Lower lobe of right lung (tissue), 2 donors: ENCODE measurements around the gene SPRING1. TPM values are rescaled to one million over a fixed set of nuclear protein-coding genes. Genes with fewer than 3 reads are reported as not detected.
A peak's percentile ranks its signal among the peaks of the same experiment; 100 is the strongest.
"Not testable (repeated sequence)": the region's sequence is repeated elsewhere in the genome, so short reads cannot be mapped to it uniquely, and the experiment has no call there.

ENCODE experiments used
- ATAC-seq, 2 donors: fragments of 200-7000 bp; cut with Tn5 transposase; one replicate each; pipeline ENCODE4 v1.9.1; 2020 to 2022; ENCODE audit warnings: mild to moderate bottlenecking in 2 of 2, moderate library complexity in 2 of 2
- DNase-seq: peaks from one replicate; pipeline ENCODE4 v3.0.0-alpha.2; 2020
- H3K27ac ChIP-seq: fragments of 200-600 bp; one replicate; pipeline ENCODE4 v1.8.0; 2022
- H3K27me3 ChIP-seq: fragments of 200-600 bp; one replicate; pipeline ENCODE4 v1.8.0; 2022; ENCODE audit warnings: low read depth
- H3K36me3 ChIP-seq: fragments of 200-600 bp; one replicate; pipeline ENCODE4 v1.8.0; 2022; ENCODE audit warnings: mild to moderate bottlenecking
- H3K4me1 ChIP-seq: fragments of 200-600 bp; one replicate; pipeline ENCODE4 v1.8.0; 2022
- H3K4me3 ChIP-seq: fragments of 200-600 bp; one replicate; pipeline ENCODE4 v1.8.0; 2022; ENCODE audit warnings: mild to moderate bottlenecking
- H3K9me3 ChIP-seq: fragments of 200-600 bp; one replicate; pipeline ENCODE4 v1.8.0; 2022
- intact Hi-C: fragments of 100-400 bp; cut with DNase I; formaldehyde crosslinking; loops from one replicate; pipeline ENCODE4 v1.11.0; 2022
- total RNA-seq: library from RNA; stranded (reverse); fragmentation: NEBNext Ultra II Directional; extraction: Animal tissue kit (Norgen Biotek cat#: 25700); gene quantifications from one replicate; pipeline ENCODE4 v1.2.1, GENCODE V29; 2021
- TF ChIP-seq, protein P1 (sequence below): fragments of 200-600 bp; IDR thresholded peaks from one replicate; pipeline ENCODE4 v1.8.0; 2022; ENCODE audit warnings: antibody characterized with exemption, mild to moderate bottlenecking
- donor health status: DM: no; HTN: yes; CAD: no; lungs with severe emphysema.

Gene SPRING1
- total RNA-seq, 1 donor from 2014 or later: 84.3 TPM

DNA sequence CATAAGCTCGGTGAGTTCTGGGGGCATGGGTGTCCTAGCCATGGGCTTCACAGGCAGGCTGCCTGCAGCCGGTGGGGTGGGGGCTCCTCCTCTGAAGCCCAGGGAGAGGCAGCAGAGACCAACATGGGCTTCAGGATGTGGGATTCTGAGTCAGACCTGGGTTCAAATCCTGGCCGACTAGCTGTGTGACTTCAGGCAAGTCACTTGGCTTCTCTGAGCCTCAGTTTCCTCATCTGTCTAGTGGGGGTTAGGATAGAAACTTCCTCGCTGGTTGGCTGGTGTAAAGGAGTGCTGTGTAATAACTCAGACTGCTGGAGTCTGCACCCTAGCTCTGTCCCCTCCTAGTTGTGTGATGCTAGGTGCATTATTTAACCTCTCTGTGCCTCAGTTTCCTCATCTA is 12.4 kb upstream of the SPRING1 start:
- H3K36me3 ChIP-seq: no peaks in the 10 kb centered on the region
- intact Hi-C loops: no loop called here

DNA sequence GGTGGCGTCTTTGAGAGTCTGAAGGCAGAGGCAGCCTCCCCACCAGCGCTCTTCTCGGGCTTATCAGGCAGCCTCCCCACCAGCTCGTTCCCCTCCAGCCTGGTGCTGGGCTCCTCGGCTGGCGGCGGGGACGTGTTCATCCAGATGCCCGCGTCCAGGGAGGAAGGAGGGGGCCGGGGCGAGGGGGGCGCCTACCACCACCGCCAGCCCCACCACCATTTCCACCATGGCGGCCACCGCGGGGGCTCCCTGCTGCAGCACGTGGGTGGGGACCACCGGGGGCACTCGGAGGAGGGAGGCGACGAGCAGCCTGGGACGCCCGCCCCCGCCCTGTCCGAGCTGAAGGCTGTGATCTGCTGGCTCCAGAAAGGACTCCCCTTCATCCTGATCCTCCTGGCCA is 12.0 kb upstream of the SPRING1 start:
- no peaks in the 10 kb centered on the region for H3K36me3 ChIP-seq
- no peaks in the 10 kb centered on the region for H3K9me3 ChIP-seq
- H3K27me3 ChIP-seq: no peaks in the 10 kb centered on the region
- DNase-seq: no peak
- intact Hi-C loops: no loop called here
- no peak overlapping the region for H3K4me3 ChIP-seq
- H3K27ac ChIP-seq: no peak overlapping the region
- TF ChIP-seq, protein P1, sequence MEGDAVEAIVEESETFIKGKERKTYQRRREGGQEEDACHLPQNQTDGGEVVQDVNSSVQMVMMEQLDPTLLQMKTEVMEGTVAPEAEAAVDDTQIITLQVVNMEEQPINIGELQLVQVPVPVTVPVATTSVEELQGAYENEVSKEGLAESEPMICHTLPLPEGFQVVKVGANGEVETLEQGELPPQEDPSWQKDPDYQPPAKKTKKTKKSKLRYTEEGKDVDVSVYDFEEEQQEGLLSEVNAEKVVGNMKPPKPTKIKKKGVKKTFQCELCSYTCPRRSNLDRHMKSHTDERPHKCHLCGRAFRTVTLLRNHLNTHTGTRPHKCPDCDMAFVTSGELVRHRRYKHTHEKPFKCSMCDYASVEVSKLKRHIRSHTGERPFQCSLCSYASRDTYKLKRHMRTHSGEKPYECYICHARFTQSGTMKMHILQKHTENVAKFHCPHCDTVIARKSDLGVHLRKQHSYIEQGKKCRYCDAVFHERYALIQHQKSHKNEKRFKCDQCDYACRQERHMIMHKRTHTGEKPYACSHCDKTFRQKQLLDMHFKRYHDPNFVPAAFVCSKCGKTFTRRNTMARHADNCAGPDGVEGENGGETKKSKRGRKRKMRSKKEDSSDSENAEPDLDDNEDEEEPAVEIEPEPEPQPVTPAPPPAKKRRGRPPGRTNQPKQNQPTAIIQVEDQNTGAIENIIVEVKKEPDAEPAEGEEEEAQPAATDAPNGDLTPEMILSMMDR: no peak
- peak in 1 of 2 donors; percentile 13 for ATAC-seq
- no peaks in the 10 kb centered on the region for H3K4me1 ChIP-seq

More for the DNA sequence above, 12.4 kb upstream of the SPRING1 start:
- ATAC-seq: no peak
- Histone ChIP-seq H3K4me3 (no peak overlapping the region), H3K4me1 (no peaks in the 10 kb centered on the region), H3K27ac (no peak overlapping the region), H3K27me3 (no peaks in the 10 kb centered on the region), H3K9me3 (no peaks in the 10 kb centered on the region)
- TF ChIP-seq, protein P1: no peak
- no peak for DNase-seq

DNA sequence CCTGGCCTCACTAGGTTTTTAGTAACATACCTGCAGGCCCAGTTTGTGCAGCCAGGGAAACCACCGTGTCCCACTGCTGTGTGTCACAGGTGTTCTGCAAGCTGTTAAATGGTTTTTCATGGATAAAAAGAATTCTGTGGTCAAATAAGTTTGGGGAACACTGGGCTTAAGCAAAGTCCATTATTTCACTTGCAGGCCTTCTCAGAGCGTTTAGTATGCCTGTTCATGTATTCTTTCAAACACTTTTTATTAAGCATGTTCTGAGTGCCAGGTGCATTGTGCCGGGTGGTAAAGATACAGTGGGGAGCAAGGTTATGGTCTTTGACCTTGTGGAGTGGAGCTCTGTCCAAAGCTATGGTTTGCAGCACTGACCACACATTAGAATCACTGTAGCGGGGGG is 7.7 kb upstream of the SPRING1 start:
- ATAC-seq (no peak), DNase-seq (no peak)
- H3K36me3 ChIP-seq: no peaks in the 10 kb centered on the region
- TF ChIP-seq, protein P1: no peak
- no peaks in the 10 kb centered on the region for H3K9me3 ChIP-seq
- no peak overlapping the region for H3K27ac ChIP-seq
- no peak overlapping the region for H3K4me3 ChIP-seq
- H3K4me1 ChIP-seq: no peaks in the 10 kb centered on the region
- intact Hi-C loops: no loop called here
- H3K27me3 ChIP-seq: no peaks in the 10 kb centered on the region

DNA sequence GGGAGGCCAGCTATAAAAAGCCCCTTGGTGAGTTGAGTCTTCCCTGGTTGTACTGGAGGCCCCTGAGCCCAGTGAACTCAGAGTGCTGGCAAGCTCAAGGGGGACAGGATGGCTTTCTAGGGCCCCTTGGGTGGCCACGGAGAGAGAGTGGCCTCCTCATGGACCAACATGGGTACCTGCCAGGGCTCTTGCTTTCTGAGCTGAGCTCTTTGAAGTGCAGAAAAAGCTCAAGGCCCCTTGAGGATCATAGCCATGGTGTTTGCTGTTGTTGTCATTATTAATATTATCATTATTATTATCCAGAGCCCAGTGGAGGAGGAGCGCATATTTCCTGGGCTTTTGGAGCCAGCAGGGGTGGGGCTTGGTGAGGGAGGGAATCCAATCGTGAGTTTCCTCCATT is 6.9 kb upstream of the SPRING1 start:
- intact Hi-C loops: no loop called here
- no peaks in the 10 kb centered on the region for H3K4me1 ChIP-seq
- no peak overlapping the region for H3K4me3 ChIP-seq
- TF ChIP-seq, protein P1: no peak
- H3K27ac ChIP-seq: no peak overlapping the region
- no peaks in the 10 kb centered on the region for H3K27me3 ChIP-seq
- no peaks in the 10 kb centered on the region for H3K36me3 ChIP-seq
- H3K9me3 ChIP-seq: no peaks in the 10 kb centered on the region
- DNase-seq (no peak), ATAC-seq (no peak)

DNA sequence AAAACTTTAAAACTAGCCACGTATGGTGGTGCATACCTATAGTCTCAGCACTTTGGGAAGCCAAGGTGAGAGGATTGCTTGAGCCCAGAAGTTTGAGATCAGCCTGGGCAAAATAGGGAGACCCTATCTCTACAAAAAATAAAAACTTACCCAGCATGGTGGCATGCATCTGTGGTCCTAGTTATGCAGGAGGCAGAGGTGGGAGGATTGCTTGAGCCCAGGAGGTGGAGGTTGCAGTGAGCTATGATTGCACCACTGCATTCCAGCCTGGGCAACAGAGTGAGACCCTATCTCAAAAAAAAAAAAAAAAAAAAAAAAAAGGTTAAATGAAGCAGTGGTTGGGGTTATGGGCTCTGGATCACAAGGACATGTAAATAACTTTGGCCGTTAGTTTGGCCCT is 4.9 kb upstream of the SPRING1 start:
- ATAC-seq, intact Hi-C loops, H3K4me1 ChIP-seq, H3K36me3 ChIP-seq, DNase-seq, H3K27me3 ChIP-seq, H3K9me3 ChIP-seq, H3K27ac ChIP-seq, H3K4me3 ChIP-seq: not testable (repeated sequence)

DNA sequence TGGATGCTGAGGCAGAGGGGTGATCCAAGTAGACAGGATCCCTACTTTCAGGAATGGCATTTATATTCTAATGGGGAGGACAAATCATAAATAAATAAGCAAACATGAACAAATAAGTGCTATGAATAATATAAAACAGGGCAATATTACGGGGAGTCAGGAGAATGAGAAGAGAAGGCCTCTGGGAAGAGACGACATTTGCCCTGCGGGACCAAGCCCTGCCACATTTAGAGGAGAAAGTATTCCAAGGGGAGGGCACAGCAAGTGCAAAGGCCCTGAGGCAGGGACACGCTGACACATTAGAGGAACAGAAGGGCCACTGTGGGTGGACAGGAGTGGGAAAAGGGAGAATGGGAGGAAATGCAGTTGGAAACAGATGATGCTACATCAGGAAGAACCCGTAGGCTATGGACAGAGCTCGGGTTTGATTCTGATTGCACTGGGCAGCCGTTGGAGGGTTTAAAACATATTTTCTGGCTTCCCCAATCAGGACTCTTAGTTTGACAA is 1.6 kb upstream of the SPRING1 start:
- Histone ChIP-seq H3K27me3 (no peaks in the 10 kb centered on the region), H3K27ac (no peak overlapping the region), H3K4me1 (peaks cover 15% of the 10 kb centered on the region), H3K4me3 (no peak overlapping the region), H3K9me3 (no peaks in the 10 kb centered on the region), H3K36me3 (peaks cover 10% of the 10 kb centered on the region)
- ATAC-seq (no peak), DNase-seq (no peak)
- intact Hi-C loops: no loop called here
- TF ChIP-seq, protein P1: no peak
